Measurements from ENCODE around the gene SURF4. TPM values are rescaled to one million over a fixed set of nuclear protein-coding genes. Genes with fewer than 3 reads are reported as not detected.
A peak's percentile ranks its signal among the peaks of the same experiment; 100 is the strongest.
"Not testable (repeated sequence)": the region's sequence is repeated elsewhere in the genome, so short reads cannot be mapped to it uniquely, and the experiment has no call there.

SURF4 gene
- total RNA-seq, 1 donor from 2014 or later: 57.0 TPM

DNA sequence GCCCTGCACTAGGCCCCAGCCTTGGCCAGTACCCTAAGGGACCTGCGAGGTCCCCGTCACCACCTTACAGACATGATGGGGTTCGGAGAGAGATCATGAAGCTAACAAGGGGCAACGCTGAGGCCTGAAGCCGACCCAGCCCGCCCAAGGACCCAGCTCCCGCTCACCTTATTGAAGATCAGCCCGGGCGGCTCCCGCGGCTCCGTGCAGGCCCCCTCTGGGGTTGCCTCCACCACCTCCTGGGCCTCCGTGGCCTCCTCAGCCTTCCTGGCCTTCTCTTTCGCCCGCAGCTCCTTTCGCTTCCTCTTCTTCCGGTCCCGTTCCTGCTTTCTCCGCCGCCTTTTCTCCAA, 43.5 kb downstream of the SURF4 start:
- Mint-ChIP-seq H3K27ac (no peak overlapping the region), H3K36me3 (ENCODE audit: low read depth) (peaks cover 67% of the 10 kb centered on the region), H3K4me3 (no peak overlapping the region), H3K27me3 (no peaks in the 10 kb centered on the region), H3K4me1 (peaks cover 33% of the 10 kb centered on the region), H3K9me3 (no peaks in the 10 kb centered on the region)
- intact Hi-C loops (cut with micrococcal nuclease): loop anchor here (10.0 kb wide), 1 partner anchor 732 kb away; the partner anchor contains the start of gene BRD3
- POLR2A ChIA-PET: interaction anchor here (1.4 kb wide), 1 partner anchor 16 kb away, joined by 3 read pairs; the partner anchor contains the start of genes MED22 and RPL7A
- TF ChIP-seq, protein P1, sequence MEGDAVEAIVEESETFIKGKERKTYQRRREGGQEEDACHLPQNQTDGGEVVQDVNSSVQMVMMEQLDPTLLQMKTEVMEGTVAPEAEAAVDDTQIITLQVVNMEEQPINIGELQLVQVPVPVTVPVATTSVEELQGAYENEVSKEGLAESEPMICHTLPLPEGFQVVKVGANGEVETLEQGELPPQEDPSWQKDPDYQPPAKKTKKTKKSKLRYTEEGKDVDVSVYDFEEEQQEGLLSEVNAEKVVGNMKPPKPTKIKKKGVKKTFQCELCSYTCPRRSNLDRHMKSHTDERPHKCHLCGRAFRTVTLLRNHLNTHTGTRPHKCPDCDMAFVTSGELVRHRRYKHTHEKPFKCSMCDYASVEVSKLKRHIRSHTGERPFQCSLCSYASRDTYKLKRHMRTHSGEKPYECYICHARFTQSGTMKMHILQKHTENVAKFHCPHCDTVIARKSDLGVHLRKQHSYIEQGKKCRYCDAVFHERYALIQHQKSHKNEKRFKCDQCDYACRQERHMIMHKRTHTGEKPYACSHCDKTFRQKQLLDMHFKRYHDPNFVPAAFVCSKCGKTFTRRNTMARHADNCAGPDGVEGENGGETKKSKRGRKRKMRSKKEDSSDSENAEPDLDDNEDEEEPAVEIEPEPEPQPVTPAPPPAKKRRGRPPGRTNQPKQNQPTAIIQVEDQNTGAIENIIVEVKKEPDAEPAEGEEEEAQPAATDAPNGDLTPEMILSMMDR (IDR thresholded peaks at IDR 0.05): no peak
- CTCF ChIA-PET: no interaction called here
- ATAC-seq (ENCODE audit: low read depth): no peak
- peak; percentile 10 for DNase-seq

DNA sequence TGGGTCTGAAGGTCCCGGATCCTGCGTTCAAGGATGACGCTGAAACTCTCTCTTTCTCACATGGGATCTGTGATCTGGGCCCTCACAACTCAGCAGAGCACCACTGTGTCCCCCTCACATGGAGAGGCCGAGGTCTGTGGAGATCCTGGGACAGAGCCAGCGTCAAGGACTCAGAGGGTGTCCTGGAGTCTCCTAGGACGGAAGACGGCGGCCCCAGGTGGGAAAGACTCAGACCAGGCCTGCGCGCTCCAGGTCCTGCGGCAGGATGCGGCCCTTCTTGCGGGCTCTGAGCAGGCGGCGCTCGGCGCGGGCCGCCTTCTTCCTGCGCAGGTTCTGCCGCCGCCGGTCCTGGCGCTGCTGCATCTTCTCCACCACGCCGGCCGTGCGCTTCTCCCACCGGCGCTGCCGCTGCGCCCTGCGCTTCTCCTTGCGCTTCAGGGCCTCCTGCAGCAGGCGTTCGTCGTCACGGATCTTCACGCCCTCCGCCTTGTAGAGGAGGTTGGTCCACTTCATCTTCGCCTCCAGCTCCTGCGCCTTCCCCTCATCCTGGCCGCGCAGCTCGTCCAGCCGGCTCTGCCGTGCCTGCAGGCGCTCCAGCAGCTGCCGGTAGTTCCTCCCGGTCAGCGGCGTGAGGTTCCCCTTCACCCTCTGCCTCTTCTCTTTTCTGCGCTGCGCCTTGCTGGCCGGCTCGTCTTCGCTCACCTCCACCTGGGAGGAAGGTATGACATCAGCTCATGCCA, 44.0 kb downstream of the SURF4 start:
- intact Hi-C loops (cut with micrococcal nuclease): loop anchor here (10.0 kb wide), 1 partner anchor 733 kb away; the partner anchor contains the start of gene BRD3
- ChIA-PET POLR2A (interaction anchor here (1.4 kb wide), 1 partner anchor 16 kb away, joined by 3 read pairs; the partner anchor contains the start of genes MED22 and RPL7A), CTCF (no interaction called here)
- no peak overlapping the region for H3K27ac Mint-ChIP-seq
- ATAC-seq (ENCODE audit: low read depth) (no peak), DNase-seq (peak; percentile 12)
- no peak overlapping the region for H3K4me3 Mint-ChIP-seq
- peaks cover 32% of the 10 kb centered on the region for H3K4me1 Mint-ChIP-seq
- TF ChIP-seq, protein P1 (IDR thresholded peaks at IDR 0.05): no peak
- peaks cover 68% of the 10 kb centered on the region for H3K36me3 Mint-ChIP-seq (ENCODE audit: low read depth)
- H3K27me3 Mint-ChIP-seq: no peaks in the 10 kb centered on the region
- no peaks in the 10 kb centered on the region for H3K9me3 Mint-ChIP-seq

DNA sequence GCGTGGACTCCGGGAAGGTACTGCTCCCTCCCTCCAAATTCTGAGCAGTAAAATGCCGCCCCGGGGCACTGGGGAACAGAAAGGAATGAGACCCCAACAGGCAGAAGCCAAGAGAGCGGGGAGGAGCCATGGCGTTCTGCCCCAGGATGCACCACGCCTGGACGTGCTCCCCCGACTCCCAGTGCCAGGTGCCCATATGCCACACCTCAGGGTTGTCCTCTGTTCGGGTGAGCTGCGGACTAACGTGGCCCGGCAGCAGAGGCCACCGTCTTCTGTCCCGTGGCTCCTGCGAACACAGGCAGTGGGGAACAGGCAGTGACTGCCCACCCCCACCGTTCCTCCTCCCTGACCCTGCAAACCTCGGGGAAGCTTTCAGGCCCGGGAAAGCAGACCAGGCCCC, 44.6 kb downstream of the SURF4 start:
- ChIA-PET CTCF (interaction anchor here (1.2 to 2.2 kb wide), 2 partner anchors 145 to 187 kb away, joined by 3 to 13 read pairs; no protein-coding TSS in a partner anchor), POLR2A (interaction anchor here (0.7 to 2.0 kb wide), 3 partner anchors 17 to 25 kb away, joined by 3 to 5 read pairs (median 3); partner anchors contain the start of genes MED22, RPL7A, SURF1 and SURF2)
- H3K4me1 Mint-ChIP-seq: peaks cover 26% of the 10 kb centered on the region
- no peak overlapping the region for H3K27ac Mint-ChIP-seq
- peaks cover 68% of the 10 kb centered on the region for H3K36me3 Mint-ChIP-seq (ENCODE audit: low read depth)
- DNase-seq: peak; percentile 12
- ATAC-seq (ENCODE audit: low read depth): no peak
- TF ChIP-seq, protein P1 (IDR thresholded peaks at IDR 0.05): no peak
- intact Hi-C loops (cut with micrococcal nuclease): loop anchor here (10.0 kb wide), 1 partner anchor 734 kb away; the partner anchor contains the start of gene BRD3
- no peaks in the 10 kb centered on the region for H3K9me3 Mint-ChIP-seq
- no peak overlapping the region for H3K4me3 Mint-ChIP-seq
- H3K27me3 Mint-ChIP-seq: no peaks in the 10 kb centered on the region

DNA sequence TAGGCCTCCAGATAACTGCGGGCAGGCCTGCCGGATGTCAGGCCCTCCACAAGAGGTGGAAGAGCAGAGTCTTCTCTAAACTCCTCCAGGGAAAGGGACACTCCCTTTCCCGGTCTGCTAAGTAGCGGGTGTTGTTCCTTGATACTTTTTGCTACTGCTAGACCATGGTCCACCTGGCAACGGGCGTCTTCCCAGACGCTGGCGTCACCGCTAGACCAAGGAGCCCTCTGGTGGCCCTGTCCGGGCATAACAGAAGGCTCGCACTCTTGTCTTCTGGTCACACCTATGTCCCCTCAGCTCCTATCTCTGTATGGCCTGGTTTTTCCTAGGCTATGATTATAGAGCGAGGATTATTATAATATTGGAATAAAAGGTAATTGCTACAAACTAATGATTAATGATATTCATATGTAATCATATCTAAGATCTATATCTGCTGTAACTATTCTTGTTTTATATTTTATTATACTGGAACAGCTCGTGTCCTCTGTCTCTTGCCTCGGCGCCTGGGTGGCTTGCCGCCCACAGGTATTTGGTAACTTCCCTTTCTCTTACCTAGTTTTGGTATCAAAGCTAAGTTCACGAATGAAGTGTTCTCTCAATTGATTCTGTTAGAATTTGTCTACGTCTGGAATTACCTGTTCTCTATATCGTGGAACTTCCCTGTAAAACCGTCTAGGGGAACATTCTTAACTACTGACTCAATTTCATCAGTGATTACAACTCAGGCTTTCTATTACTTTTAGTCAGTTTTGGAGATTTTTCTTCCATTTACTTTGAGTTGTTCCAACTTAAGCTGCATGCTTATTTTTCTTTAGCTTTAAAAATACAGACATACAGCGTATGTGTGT, 46.3 kb downstream of the SURF4 start:
- H3K9me3 Mint-ChIP-seq; H3K27me3 Mint-ChIP-seq; H3K4me3 Mint-ChIP-seq; ATAC-seq (ENCODE audit: low read depth); H3K27ac Mint-ChIP-seq: not testable (repeated sequence)
- Mint-ChIP-seq H3K36me3 (ENCODE audit: low read depth) (peaks cover 62% of the 10 kb centered on the region), H3K4me1 (peaks cover 12% of the 10 kb centered on the region)
- ChIA-PET CTCF (interaction anchor here (0.7 to 2.2 kb wide), 3 partner anchors 22 to 157 kb away, joined by 3 to 13 read pairs (median 3); no protein-coding TSS in a partner anchor), POLR2A (interaction anchor here (2.0 kb wide), 1 partner anchor 18 kb away, joined by 5 read pairs; the partner anchor contains the start of genes MED22 and RPL7A)
- intact Hi-C loops (cut with micrococcal nuclease): loop anchor here (10.0 kb wide), 1 partner anchor 735 kb away; the partner anchor contains the start of gene BRD3
- DNase-seq: peak; percentile 16

DNA sequence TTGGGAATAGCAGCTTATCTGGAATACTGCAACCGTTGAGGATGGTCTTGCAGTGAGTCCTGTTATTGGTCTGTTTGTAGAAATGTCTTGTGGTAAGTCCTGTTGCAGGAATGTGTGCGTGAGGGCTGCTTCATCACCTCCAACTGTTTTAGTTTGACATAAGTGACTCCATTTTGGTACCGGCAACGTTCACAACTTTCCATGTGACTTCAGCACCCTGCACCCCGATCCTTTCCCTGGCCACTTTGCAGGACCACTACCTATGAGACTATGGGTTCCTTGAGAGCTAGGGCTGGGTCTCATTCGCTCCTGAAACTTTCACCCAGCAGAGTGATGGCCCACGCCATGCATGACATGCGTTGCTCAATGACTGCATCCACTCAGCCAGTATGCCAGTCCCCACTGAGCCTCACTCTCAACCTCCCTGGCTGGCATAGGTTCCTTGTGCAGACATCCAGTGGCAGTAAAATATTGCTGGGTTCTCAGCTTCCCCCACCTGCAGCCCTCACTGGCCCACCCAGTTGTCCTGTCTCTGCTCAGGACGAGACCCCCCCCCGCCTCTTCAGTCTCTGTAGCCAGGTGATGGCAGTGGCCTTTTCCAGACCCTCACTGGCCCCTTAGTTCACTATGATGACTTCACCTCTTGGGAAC, 47.9 kb downstream of the SURF4 start:
- POLR2A ChIA-PET: no interaction called here
- Mint-ChIP-seq H3K4me3 (no peak overlapping the region), H3K27me3 (no peaks in the 10 kb centered on the region), H3K36me3 (ENCODE audit: low read depth) (peaks cover 47% of the 10 kb centered on the region), H3K27ac (no peak overlapping the region), H3K4me1 (peaks cover 3% of the 10 kb centered on the region), H3K9me3 (no peaks in the 10 kb centered on the region)
- ATAC-seq (ENCODE audit: low read depth): no peak
- intact Hi-C loops (cut with micrococcal nuclease): no loop called here
- peak; percentile 4 for DNase-seq
- CTCF ChIA-PET: no interaction called here
- TF ChIP-seq, protein P1 (IDR thresholded peaks at IDR 0.05): no peak

GRCh38 chr9:133327021-133327420, 48.8 kb downstream of the SURF4 start:
- H3K27me3 Mint-ChIP-seq; H3K4me1 Mint-ChIP-seq; H3K27ac Mint-ChIP-seq; intact Hi-C loops (cut with micrococcal nuclease); H3K4me3 Mint-ChIP-seq; DNase-seq; POLR2A ChIA-PET; H3K9me3 Mint-ChIP-seq; ATAC-seq (ENCODE audit: low read depth); CTCF ChIA-PET: not testable (repeated sequence)
- H3K36me3 Mint-ChIP-seq (ENCODE audit: low read depth): peaks cover 38% of the 10 kb centered on the region

All from activated B cell treated with CpG ODN at 0.5 μM for 24 hours (primary cell).